ENCODE measurements around the gene NELL2.

NELL2 gene

GRCh38 chr12:44460261-44460660 lies 415.9 kb downstream of the NELL2 start:
- DNase-seq (ENCODE audit: low spot score): no peak
- TF ChIP-seq CTCF (IDR thresholded peaks at IDR 0.05; ENCODE audit: extremely low read depth, insufficient read depth, missing control alignments): no peak
- in situ Hi-C loops (cut with MboI; ENCODE audit: low pct_unique_long_range_greater_than_20kb, low sequenced_read_pairs, unreplicated experiment): no loop called here

GRCh38 chr12:44459569-44459968 lies 416.5 kb downstream of the NELL2 start:
- TF ChIP-seq CTCF (IDR thresholded peaks at IDR 0.05; ENCODE audit: extremely low read depth, insufficient read depth, missing control alignments): no peak
- DNase-seq (ENCODE audit: low spot score): no peak
- in situ Hi-C loops (cut with MboI; ENCODE audit: low pct_unique_long_range_greater_than_20kb, low sequenced_read_pairs, unreplicated experiment): no loop called here

Data from GM13977 (cell line).